Measurements from ENCODE around the gene VHLL. TPM values are rescaled to one million over a fixed set of nuclear protein-coding genes. Genes with fewer than 3 reads are reported as not detected.
"Not testable (repeated sequence)": the region's sequence is repeated elsewhere in the genome, so short reads cannot be mapped to it uniquely, and the experiment has no call there.

VHLL gene
- total RNA-seq (2014; rRNA removed; shearing (Covaris generic)), result not detected in 2 replicates

DNA sequence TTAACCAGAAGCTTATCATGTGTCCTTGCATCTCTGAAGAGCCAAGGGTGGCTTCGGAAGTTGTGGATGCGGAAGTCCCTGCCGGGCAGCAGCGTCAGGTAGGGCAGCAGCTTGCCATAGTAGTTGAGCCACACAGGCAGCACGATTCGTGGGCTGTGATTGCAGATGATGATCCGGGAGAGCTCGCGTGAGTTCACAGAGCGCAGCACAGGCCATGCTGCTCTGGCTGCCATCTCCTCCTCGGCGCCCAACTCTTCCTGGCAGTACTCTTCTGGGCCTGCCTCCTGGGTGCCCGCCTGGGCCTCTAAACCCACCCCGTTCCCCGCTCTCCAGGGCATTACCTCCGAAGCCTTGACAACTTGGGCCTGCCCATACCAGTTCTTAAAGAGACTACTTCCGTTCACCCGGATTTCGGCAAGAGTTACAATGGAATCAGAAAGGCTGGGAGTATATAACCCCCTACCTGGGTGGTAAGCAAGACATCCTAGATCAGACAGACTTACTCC lies at the start of gene VHLL:
VHLL (minus strand) TSS at position 456 of the 506 bp plus-strand sequence; CDS start at position 338, 118 bp downstream.
- DNase-seq (ENCODE audit: low spot score), result no peak

DNA sequence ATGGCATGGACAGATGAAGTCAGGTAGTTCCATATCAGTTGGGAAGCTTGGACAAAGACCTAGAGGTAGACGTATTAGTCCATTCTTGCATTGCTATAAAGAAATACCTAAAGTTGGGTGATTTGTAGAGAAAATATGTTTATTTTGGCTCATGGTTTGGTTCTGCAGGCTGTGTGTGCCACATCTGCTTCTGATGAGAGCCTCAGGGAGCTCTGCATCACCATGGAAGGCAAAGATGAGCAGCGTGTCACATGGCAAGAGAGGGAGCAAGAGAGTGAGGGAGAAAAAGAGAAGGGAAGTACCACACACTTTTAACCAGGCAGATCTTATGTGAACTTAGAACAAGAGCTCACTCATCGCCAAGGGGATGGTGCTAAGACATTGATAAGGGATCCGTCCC lies 48.2 kb upstream of the VHLL start:
- no peak for DNase-seq (ENCODE audit: low spot score)

DNA sequence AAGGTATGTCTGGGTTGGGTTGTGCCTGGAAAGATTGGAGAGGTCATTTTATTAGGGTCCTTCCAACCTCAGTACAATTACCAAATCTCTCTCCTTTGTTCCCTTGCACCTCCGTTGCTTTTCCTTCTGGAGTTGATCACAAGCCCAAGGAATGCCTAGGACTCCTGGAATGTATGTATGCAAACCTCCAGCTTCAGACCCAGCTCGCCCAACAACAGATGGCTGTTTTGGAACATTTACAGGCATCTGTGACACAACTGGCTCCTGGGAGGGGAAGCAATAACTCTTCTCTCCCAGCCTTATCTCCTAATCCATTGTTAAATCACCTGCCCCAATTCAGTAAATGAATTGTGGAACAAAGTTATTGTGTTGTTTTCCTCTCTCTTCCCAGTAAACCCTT lies 47.5 kb upstream of the VHLL start:
- DNase-seq (ENCODE audit: low spot score), result peak; percentile 57

DNA sequence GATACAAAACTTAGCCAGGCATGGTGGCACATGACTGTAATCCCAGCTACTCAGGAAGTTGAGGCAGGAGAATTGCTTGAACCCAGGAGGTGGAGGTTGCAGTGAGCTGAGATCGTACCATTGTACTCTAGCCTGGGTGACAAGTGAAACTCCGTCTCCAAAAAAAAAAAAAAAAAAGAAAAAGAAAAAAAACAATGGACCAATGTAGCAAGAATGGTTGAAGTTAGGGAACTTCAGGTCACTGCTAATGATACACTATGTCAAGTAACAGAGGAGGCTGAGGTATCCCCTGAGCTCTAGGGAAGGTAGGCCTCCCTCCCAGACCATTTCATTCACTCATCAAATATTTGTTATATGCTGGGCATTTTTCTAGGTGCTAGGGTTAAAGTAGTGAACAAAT lies 46.9 kb upstream of the VHLL start:
- not testable (repeated sequence) for DNase-seq (ENCODE audit: low spot score)

DNA sequence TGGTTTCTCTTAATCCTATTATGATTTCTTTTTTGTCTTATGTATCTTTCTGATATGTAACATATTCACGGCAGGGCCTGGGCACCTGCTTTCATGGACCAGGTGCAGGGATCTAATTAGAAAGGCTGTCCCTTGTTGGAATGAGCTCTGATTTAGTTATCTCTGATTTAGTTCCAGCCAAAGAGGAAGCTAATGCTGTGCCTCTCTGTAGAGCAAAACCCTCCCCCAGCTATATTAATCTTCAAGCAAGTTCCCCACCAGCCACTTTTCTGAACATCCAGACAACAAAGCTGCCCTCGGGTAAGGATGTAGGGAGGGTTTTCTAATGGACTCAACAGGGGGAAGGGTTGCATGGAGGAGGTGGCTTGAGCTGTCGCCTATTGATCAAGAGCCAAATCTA lies 45.3 kb upstream of the VHLL start:
- DNase-seq (ENCODE audit: low spot score), result no peak

DNA sequence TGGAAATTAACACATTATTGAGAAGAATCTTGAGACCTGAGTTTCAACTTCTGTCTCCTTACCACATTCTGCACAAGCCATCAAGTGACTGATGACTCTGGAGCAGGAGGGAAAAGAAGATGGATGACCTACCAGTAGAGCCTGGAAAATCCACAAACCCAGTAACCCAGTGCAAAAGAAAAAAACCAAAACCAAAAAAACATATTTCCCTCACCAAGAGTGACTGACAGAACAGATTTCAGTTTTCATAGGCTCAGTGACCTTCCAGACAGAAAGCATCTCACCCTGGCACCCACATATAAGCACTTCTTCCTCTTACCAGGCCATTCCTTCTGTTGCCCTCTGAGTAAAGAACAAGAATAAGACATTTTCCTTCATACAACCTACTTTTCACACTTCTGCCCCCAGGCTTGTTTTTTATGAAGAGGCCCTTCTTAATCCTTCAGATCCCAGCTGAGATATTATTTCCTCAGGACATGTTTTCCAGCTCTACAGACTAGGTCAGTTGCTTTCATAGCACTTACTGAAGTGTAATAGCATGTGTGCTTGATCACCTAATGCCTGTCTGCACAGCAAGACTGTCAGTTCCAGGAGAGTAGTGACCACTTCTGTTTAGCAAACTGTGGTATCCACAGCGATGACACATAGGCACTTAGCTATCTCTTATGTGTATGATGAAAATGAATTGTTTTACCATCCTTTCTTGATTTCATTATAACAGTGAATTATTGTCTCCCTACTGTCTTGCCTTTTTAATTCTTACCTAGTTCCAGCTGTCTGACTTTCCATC lies 43.3 kb upstream of the VHLL start:
- no peak for DNase-seq (ENCODE audit: low spot score)

DNA sequence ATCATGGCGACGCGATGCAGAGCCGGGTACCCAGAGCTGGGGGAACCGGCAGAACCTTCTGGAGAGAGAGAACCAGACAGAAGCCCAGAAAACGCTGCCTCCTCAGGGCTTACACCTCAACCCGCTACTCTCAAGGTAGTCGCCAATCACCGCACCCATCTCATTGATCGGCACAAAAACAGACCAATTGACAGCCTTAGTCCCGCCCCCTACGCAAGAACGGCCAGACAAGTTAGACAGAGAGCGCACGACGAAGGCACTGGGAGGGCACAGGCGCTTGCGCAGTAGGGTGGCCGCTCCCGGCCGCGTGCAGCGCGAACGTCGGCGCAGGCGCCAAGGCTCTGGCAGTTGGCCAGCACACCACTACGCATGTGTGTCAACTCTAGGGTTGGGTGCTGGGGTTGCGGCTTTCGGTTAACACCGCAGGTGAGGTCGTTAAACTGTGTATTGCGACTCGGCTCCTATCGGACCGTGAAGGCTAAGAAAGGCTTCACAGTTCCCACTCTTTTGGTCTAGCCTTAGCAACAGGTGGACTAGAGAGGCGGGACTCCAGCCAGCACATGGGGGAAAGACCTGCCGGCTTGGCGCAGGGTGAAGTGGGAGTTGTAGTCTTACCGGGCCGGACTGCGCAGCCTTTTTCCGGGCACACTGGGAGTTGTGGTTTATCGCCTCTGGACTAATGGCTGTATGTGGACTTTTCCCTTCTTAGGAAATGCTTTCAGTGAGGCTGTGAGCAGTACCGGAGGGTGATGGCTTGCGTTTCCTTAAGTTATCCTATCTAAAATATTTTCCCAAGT lies 39.3 kb upstream of the VHLL start, which contains the start of the genes CCT3 and TSACC:
CCT3 (minus strand) TSS at position 113 of the 797 bp plus-strand sequence; CDS start at position 5, 108 bp downstream.
TSACC (plus strand) TSS at position 347 of the 797 bp plus-strand sequence. CDS start 1,232 bp downstream, outside the sequence.
- peak; percentile 100 for DNase-seq (ENCODE audit: low spot score)

DNA sequence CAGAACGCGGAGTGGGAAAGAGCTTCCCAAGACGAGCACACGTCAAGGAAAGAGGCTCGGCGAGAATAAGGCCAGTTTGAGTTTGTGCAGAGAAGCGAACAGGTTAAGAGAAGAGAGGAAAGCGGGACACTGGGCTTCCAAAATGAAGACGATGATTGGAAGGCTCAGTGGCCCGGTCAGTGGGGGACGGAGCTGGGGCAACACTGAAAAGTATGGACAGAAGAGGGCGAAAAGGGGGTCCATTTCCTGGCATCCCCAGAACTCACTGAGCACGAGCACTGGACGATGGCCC lies 38.7 kb upstream of the VHLL start:
- DNase-seq (ENCODE audit: low spot score), result no peak

DNA sequence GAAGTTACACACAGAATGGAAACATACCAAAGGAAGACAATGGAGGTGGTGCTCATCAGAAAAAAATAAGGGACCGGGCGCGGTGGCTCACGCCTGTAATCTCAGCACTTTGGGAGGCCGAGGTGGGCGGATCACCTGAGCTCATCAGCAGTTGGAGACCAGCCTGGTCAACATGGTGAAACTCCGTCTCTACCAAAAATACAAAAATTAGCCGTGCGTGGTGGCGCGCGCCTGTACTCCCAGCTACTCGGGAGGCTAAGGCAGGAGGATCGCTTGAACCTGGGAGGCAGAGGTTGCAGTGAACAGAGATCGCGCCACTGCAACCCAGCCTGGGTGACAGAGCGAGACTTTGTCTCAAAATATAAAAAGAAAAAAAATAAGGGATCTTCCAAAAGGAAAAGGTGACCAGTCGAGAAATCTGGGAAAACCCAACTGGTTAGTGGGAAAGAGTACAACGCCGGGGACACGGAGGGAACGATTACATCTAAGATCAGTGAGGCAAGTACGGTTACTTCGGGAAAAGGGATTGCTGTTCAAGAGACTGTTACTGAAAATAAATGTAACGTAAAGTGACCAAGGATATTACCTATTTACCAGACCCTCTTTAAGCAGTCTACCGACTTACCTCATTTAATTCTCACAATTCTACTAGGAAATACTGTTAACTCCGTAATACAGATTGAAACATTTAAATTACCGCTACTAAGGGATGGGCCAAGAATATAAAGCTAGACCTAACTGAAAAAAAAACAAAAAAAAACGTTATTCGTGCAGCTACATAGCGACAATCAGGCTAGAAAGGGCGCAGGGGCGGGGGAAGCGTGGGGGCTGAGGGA lies 38.2 kb upstream of the VHLL start:
- DNase-seq (ENCODE audit: low spot score), result peak; percentile 29

DNA sequence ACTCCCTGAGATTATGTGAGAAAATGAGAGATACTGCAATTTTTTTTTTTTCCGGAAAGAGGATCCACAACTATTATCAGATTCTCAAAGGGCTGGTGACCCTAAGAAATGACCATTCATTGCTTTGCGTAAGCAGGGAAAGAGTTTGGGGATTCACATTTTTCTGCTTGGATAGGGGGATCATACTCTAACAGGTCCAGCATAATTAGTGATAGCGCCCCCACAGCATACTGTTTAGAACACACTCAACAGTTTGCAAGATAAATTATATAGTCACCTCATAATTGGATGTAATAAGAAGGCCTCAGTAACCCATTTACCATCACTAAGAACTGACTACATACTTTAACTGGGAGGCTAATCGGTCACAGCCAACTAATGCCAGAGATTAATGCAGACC lies 37.1 kb upstream of the VHLL start:
- DNase-seq (ENCODE audit: low spot score), result no peak

DNA sequence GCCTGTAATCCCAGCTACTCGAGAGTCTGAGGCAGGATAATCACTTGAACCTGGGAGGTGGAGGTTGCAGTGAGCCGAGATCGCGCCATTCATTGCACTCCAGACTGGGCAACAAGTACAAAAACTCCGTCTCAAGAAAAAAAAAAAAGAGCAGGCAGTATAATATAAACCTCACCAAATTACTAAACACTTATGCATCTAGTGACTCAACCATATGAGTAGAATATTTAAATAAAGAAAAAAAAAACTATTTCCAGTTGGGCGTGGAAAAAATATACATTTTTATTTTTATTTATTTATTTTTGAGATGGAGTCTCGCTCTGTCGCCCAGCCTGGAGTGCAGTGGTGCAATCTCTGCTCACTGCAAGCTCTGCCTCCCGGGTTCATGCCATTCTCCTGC lies 24.1 kb upstream of the VHLL start:
- DNase-seq (ENCODE audit: low spot score), result peak; percentile 49

DNA sequence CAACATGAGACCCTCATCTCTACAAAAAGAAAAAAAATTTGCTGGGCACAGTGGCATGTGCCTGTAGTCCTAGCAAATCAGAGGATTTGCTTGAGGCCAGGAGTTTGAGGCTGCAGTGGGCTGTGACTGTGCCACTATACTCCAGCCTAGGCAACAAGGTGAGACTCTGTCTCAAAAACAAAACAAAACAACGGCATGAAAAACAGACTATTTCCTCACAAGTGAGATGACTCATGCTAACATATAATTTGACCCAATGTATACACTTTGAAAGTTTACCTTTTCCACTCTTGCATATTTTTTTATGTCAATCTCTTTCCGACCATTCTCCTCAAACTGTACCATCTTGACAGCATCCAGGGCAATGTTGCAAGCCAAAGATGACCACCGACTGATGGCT lies 21.5 kb upstream of the VHLL start:
- no peak for DNase-seq (ENCODE audit: low spot score)

DNA sequence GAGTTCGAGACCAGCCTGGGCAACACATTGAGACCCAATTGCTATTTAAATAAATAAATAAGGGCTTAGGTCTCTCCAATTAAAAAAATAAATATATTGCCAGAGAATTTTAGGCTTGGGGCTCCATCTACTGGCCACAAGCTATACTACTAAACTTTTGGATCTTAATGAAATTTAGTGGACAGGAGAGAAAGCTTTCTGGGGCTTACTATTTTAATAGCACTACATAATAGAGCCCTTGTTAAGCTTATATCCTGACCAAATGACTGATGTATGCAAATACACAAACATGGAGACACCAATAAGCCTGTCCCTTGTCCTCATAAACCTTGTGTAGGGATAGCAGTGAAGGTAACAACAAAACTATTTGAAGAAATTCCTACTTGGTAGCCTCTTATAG lies 20.6 kb upstream of the VHLL start:
- DNase-seq (ENCODE audit: low spot score), result peak; percentile 57

DNA sequence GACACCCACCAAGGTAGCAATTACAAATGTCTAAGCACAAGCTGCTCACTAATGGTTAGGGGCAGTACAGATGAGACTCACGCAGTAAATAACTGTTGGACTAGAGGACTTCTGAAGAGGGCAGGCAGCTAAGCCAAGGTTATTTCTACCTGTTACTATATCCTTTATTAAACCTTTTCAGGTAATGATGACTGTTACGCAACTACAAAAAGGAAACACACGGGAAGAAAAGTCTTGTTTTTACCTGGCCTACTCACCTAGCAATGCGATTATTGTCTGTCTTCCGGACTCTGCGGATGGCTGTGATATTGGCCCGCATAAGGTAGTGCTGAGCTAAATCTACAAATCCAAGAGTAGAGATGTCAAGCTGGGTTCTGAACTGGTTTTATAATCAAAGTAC lies 17.8 kb upstream of the VHLL start:
- DNase-seq (ENCODE audit: low spot score), result no peak

DNA sequence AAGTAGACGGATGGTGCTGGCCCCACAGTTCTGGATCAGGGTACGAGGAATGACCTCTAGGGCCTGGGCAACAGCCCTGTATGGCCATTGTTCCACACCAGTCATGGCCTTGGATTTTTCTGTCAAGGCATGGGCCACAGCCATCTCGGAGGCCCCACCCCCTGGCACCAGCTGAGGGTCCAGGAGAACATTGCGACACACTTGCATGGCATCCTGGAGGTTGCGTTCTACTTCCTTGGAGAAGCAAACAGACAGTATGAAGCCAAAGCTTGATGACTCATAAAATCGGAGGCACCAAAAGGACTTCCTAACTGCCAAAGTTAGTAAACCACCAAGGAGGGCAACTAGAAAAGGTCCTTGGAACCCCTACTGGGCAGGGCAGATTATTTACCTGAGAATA lies 11.9 kb upstream of the VHLL start:
- DNase-seq (ENCODE audit: low spot score), result peak; percentile 89

DNA sequence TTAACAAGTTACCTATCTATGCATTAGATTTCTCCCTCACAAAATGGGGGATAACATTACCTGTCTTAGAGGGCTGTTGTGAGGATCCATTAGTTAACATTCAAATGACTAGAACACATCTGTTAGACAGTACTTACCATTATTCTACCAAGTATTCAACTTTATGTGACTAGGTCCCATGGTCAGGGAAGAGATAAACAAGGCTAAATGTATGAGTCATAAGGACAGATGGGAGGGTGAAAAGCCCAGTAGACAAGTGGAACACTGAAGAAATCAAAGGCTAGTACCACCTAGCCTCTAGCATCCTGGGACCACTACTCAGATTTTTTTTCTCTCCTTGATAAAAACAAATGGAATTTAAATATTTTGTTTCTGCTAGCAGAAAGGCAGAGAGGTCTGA lies 9.0 kb upstream of the VHLL start:
- peak; percentile 72 for DNase-seq (ENCODE audit: low spot score)

DNA sequence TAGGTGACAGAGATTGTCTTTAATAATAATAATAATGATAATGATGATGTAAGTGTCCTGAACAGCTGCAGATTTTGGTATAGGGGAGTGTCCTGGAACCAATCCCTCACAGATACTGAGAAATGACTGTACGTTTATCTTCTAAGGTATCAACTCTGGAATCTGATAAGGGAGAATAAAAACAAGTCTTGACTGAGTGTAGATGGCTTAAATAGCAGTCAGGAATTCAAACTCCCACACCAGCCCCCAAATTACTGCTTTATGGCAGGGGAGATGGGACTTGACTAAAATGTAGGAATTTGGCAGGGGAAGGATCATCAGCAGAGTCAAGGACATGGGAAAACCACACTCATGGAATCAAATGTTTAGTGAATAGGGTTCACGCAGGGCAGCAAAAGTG lies 6.1 kb upstream of the VHLL start:
- no peak for DNase-seq (ENCODE audit: low spot score)

DNA sequence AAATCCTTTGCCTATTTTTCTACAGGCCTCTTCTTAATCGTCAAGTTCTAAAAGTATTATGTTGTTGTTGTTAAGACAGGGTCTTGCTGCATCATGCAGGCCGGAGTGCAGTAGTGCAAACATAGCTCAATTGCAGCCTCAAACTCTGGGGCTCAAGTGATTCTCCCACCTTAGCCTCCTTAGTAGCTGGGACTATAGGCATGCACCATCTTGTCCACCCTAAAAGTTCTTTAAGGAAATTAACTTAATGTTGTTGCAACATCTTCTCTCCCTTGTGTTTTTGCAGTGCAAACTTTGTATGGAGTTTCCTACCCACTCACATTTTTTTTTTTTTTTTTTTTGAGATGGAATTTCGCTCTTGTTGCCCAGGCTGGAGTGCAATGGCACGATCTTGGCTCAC lies 4.1 kb upstream of the VHLL start:
- no peak for DNase-seq (ENCODE audit: low spot score)

DNA sequence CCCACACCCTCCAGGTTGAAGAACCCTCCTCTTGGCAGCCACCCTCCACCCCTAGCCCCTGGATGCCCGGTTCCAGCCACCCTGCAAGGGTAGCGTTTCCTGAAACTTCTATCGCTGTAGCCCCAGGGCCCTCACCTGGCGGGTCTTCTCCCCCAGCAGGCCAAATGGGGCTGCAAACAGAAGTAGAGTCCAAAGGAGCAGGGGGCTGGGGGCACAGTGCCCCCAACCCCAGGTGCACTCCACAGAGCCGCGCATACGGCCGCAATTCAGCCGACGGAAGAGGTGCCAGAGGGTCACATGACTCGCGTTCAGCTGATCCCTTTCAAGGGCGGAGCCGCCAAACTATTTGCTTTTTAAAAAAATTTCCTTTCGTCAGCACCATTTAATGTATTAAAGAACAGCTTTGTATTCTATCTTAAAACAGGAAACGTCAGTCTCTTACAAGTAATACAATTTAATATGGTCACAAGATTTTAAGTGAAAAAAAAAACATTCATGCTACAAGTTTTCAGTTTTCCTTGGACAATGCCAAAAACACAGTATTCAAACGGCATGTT lies 3.6 kb downstream of the VHLL start, which contains the start of gene GLMP:
GLMP (minus strand) TSS at position 289 of the 557 bp plus-strand sequence; CDS start at position 255, 34 bp downstream.
- DNase-seq (ENCODE audit: low spot score), result peak; percentile 62

DNA sequence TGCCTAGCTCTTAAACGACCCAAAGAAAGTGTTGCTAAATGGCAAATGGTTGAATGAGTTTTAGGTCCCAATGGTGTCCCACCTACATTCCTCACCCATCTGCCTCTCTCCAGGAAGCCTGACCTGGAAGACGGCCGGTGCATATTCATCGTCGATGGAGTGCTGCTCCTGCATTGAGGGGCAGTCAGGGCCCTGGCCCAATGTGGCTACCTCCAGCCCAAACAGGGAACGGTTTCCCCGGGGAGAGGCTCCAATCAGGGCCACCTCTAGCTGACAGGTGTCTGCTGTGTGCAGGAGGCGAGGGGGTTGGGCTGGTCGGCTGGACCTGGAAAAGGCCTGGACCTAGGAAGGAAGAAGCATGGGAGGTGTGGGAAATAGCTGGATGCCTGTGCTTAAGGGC lies 5.2 kb downstream of the VHLL start:
- no peak for DNase-seq (ENCODE audit: low spot score)

DNA sequence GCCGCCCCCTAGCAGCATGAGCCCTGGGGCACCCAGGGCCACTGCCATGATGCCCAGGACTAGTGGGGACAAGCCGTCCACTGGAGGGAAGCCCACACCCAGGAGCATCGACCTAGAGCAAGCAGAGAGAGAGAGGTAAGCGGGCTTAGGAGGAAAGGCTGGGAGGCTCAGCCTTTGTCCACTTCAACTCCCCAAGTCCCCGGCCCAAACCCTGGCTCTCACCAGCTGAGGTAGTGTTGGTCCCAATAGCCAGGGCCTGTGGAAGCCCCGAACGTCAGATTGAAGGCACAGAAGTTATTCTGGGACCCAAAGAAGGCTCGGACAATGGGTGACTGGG lies 6.0 kb downstream of the VHLL start:
- DNase-seq (ENCODE audit: low spot score), result no peak

Data from A172 (cell line).